Thyroid gland (tissue), 4 donors: ENCODE measurements around the gene COPE. TPM values are rescaled to one million over a fixed set of nuclear protein-coding genes. Genes with fewer than 3 reads are reported as not detected.

Experiments used
- DNase-seq, 2 donors: peaks; one replicate each; pipeline ENCODE4 v3.0.0-alpha.2; 2019
- H3K27ac ChIP-seq, 3 donors: fragments of 200-600 bp; sonication (generic); 1 replicate in 2 of 3; 2 replicates in 1 of 3; pipeline ENCODE4 v1.5.1; 2016 to 2019; ENCODE audit warnings: mild to moderate bottlenecking in 1 of 3, moderate library complexity in 1 of 3
- H3K27me3 ChIP-seq: fragments of 200-600 bp; sonication (generic); one replicate; pipeline ENCODE4 v1.5.1; 2019
- H3K36me3 ChIP-seq, 2 donors: fragments of 200-600 bp; sonication (generic); one replicate each; pipeline ENCODE4 v1.5.1; 2016 to 2019
- H3K4me1 ChIP-seq, 2 donors: fragments of 200-600 bp; sonication (generic); one replicate each; pipeline ENCODE4 v1.5.1; 2017 to 2019
- H3K4me3 ChIP-seq, 3 donors: fragments of 200-600 bp; sonication (generic); replicated peaks in 1 of 3; 1 replicate in 2 of 3; 2 replicates in 1 of 3; pipeline ENCODE4 v1.5.1; 2016; ENCODE audit warnings: mild to moderate bottlenecking in 1 of 3
- H3K9me3 ChIP-seq: fragments of 200-600 bp; sonication (generic); one replicate; pipeline ENCODE4 v1.5.1; 2017
- POLR2A ChIP-seq, 2 donors: fragments of 450-650 bp; IDR thresholded peaks; one replicate each; pipeline ENCODE4 v1.6.1; 2017; ENCODE audit warnings: antibody characterized with exemption in 2 of 2, mild to moderate bottlenecking in 2 of 2, moderate library complexity in 1 of 2
- WGBS, 2 donors: methylation state at CpG; one replicate each; pipeline ENCODE4 v1.1.5; 2017; 5-methylcytosine and 5-hydroxymethylcytosine counted together
- intact Hi-C: fragments of 100-400 bp; cut with DNase I; formaldehyde crosslinking; loops from one replicate; pipeline ENCODE4 v1.15.1; 2023
- total RNA-seq, 4 donors: library from RNA; depleted of rRNA; stranded (reverse); fragments of >200 nt; gene quantifications; one replicate each; pipeline ENCODE4 v1.2.3, GENCODE V29; 2016
- TF ChIP-seq, protein P1 (sequence below), 6 experiments: fragments of 200-600 bp in 3 of 6; fragments of 450-650 bp in 3 of 6; sonication (generic) in 3 of 6; IDR thresholded peaks; one replicate each; pipeline ENCODE4 v1.5.1; 2016 to 2019; ENCODE audit warnings: antibody characterized with exemption in 6 of 6, mild to moderate bottlenecking in 2 of 6, inconsistent platforms in 1 of 6, moderate library complexity in 1 of 6

Gene COPE
- total RNA-seq, 4 donors from 2014 or later, result 192 to 405 (median 329) TPM

DNA sequence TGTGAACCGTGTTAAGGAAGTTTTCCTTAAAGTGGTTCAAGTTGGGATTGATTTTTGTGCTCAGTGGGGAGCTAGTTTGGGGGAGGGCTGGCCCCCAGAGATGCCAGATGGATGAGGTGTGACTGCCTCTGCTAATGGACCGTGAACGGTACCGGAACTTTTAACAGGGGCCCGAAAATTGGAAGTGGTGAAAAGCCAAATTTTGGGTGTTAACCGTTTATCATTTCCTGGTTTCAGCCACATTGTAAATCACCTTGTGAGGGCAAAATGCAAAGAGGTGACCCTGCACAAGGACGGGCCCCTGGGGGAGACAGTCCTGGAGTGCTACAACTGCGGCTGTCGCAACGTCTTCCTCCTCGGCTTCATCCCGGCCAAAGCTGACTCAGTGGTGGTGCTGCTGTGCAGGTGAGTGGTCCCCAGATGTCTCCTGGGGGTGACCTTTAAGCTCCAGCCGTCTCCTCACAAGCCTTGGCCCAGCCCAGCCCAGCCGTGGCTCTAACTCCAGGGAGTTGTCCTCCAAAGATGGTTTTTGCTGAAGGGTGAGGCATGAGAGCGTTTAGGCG, 69.3 kb downstream of the COPE start:
- intact Hi-C loops, result loop anchor here (5.0 kb wide), 1 partner anchor 258 kb away; no protein-coding TSS in a partner anchor
- no peaks in the 10 kb centered on the region for H3K27me3 ChIP-seq
- 69 to 71% methylated on average over 16 of the region's 16 CpGs for WGBS, 2 donors
- peak overlapping the region in 2 of 3 donors; percentile 56 to 74 for H3K27ac ChIP-seq
- TF ChIP-seq POLR2A (IDR thresholded peaks at IDR 0.05), result no peak
- TF ChIP-seq, protein P1, sequence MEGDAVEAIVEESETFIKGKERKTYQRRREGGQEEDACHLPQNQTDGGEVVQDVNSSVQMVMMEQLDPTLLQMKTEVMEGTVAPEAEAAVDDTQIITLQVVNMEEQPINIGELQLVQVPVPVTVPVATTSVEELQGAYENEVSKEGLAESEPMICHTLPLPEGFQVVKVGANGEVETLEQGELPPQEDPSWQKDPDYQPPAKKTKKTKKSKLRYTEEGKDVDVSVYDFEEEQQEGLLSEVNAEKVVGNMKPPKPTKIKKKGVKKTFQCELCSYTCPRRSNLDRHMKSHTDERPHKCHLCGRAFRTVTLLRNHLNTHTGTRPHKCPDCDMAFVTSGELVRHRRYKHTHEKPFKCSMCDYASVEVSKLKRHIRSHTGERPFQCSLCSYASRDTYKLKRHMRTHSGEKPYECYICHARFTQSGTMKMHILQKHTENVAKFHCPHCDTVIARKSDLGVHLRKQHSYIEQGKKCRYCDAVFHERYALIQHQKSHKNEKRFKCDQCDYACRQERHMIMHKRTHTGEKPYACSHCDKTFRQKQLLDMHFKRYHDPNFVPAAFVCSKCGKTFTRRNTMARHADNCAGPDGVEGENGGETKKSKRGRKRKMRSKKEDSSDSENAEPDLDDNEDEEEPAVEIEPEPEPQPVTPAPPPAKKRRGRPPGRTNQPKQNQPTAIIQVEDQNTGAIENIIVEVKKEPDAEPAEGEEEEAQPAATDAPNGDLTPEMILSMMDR (IDR thresholded peaks at IDR 0.05), result no peak
- H3K4me3 ChIP-seq, result no peak overlapping the region
- H3K4me1 ChIP-seq, result peaks cover 8 to 47% of the 10 kb centered on the region in 2 donors
- DNase-seq, result no peak
- H3K9me3 ChIP-seq, result no peaks in the 10 kb centered on the region
- peaks cover 47 to 48% of the 10 kb centered on the region in 2 donors for H3K36me3 ChIP-seq

Other genes with a start within 250 kb of the COPE start
- 10 to 100 TPM; 12.3 to 15.9 (median 13.1) TPM for gene CRTC1, start 235.7 kb downstream of the COPE start, total RNA-seq
- gene COMP, start 128.1 kb downstream of the COPE start, total RNA-seq, result 10 to 100 TPM in 1 of 4 donors, 1 to 10 TPM in 1, under 1 TPM in 2; 0.33 to 33.3 (median 1.9) TPM
- 100 to 1,000 TPM in 1 of 4 donors, 10 to 100 TPM in 3; 56.7 to 122 (median 79.6) TPM for gene UPF1, start 87.4 kb downstream of the COPE start, total RNA-seq
- 1 to 10 TPM in 1 of 4 donors, under 1 TPM in 3; 0.24 to 1.3 (median 0.59) TPM for gene CERS1, start 23.2 kb downstream of the COPE start, total RNA-seq
- 10 to 100 TPM; 33.5 to 63.7 (median 46.0) TPM for gene DDX49, start 328 bp upstream of the COPE start, total RNA-seq
- 100 to 1,000 TPM in 1 of 4 donors, 10 to 100 TPM in 3; 55.6 to 169 (median 63.4) TPM for gene HOMER3, start 21.8 kb upstream of the COPE start, total RNA-seq
- gene SUGP2, start 114.1 kb upstream of the COPE start, total RNA-seq, result 10 to 100 TPM; 70.3 to 93.5 (median 82.2) TPM
- 10 to 100 TPM; 33.1 to 60.0 (median 46.1) TPM for gene ARMC6, start 114.2 kb upstream of the COPE start, total RNA-seq
- gene SLC25A42, start 144.6 kb upstream of the COPE start, total RNA-seq, result 10 to 100 TPM; 28.0 to 43.9 (median 33.9) TPM
- 10 to 100 TPM; 29.6 to 37.8 (median 33.1) TPM for gene TMEM161A, start 219.1 kb upstream of the COPE start, total RNA-seq